Measurements from ENCODE around the gene TLE3. TPM values are rescaled to one million over a fixed set of nuclear protein-coding genes. Genes with fewer than 3 reads are reported as not detected.
"Not testable (repeated sequence)": the region's sequence is repeated elsewhere in the genome, so short reads cannot be mapped to it uniquely, and the experiment has no call there.

The TLE3 gene
- polyA plus RNA-seq, 1 of the 3 experiments (the other 2 are of a cell fraction), result 14.7 TPM

GRCh38 chr15:70113304-70113700 is 15.6 kb upstream of the TLE3 start:
- H3K4me2 ChIP-seq, result no peak overlapping the region
- no peaks in the 10 kb centered on the region for H3K9me2 ChIP-seq
- DNase-seq, result no peak
- no peak overlapping the region for H3K4me3 ChIP-seq (ENCODE audit: low read depth in 2 of 2, low read length in 1 of 2)
- no peaks in the 10 kb centered on the region for H3F3A ChIP-seq (replicated peaks; ENCODE audit: insufficient read depth)
- H3K27ac ChIP-seq (ENCODE audit: low read depth in 2 of 2, low read length in 1 of 2), result no peak overlapping the region
- 69% methylated on average over 2 of the region's 7 CpGs for WGBS (ENCODE audit: low lambda C conversion rate)
- no peaks in the 10 kb centered on the region for H3K36me3 ChIP-seq (replicated peaks in 1 of 2; ENCODE audit: control insufficient read depth in 1 of 2, insufficient read depth in 2 of 2, low read length in 1 of 2)
- H3K9ac ChIP-seq, result no peak overlapping the region
- no peaks in the 10 kb centered on the region for H3K27me3 ChIP-seq (ENCODE audit: insufficient read depth)
- POLR2A ChIA-PET, result no interaction called here
- H4K20me1 ChIP-seq (ENCODE audit: insufficient read depth), result no peaks in the 10 kb centered on the region
- H3K4me1 ChIP-seq (ENCODE audit: control insufficient read depth in 1 of 2, insufficient read depth in 2 of 2, low read depth in 1 of 2, low read length in 1 of 2), result peaks cover 5 to 26% of the 10 kb centered on the region in 2 experiments; a peak in 3 of 4 replicates
- CTCF ChIA-PET, result interaction anchor here (0.8 to 4.3 kb wide), 3 partner anchors 13 to 635 kb away, joined by 3 to 28 read pairs (median 4); no protein-coding TSS in a partner anchor
- TF ChIP-seq NRF1 (IDR thresholded peaks at IDR 0.05; ENCODE audit: low read depth, low read length) (no peak), CHD2 (IDR thresholded peaks at IDR 0.05; ENCODE audit: low read length, partially characterized antibody) (no peak), TEAD4 (IDR thresholded peaks at IDR 0.05; ENCODE audit: borderline replicate concordance, insufficient read depth) (no peak), MXI1 (IDR thresholded peaks at IDR 0.05; ENCODE audit: low read depth, low read length) (no peak), MEF2A (IDR thresholded peaks at IDR 0.05; ENCODE audit: borderline replicate concordance, low read depth) (no peak)
- TF ChIP-seq, protein P1, sequence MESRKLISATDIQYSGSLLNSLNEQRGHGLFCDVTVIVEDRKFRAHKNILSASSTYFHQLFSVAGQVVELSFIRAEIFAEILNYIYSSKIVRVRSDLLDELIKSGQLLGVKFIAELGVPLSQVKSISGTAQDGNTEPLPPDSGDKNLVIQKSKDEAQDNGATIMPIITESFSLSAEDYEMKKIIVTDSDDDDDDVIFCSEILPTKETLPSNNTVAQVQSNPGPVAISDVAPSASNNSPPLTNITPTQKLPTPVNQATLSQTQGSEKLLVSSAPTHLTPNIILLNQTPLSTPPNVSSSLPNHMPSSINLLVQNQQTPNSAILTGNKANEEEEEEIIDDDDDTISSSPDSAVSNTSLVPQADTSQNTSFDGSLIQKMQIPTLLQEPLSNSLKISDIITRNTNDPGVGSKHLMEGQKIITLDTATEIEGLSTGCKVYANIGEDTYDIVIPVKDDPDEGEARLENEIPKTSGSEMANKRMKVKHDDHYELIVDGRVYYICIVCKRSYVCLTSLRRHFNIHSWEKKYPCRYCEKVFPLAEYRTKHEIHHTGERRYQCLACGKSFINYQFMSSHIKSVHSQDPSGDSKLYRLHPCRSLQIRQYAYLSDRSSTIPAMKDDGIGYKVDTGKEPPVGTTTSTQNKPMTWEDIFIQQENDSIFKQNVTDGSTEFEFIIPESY (IDR thresholded peaks at IDR 0.05; ENCODE audit: borderline replicate concordance, low read depth), result no peak
- H3K9me3 ChIP-seq, result no peaks in the 10 kb centered on the region
- H2AFZ ChIP-seq (ENCODE audit: low read depth), result no peak overlapping the region
- H3K79me2 ChIP-seq (ENCODE audit: insufficient read depth), result no peaks in the 10 kb centered on the region

GRCh38 chr15:70112572-70113303 is 15.0 kb upstream of the TLE3 start:
- ChIA-PET CTCF (interaction anchor here (0.8 to 4.3 kb wide), 3 partner anchors 12 to 634 kb away, joined by 3 to 28 read pairs (median 4); no protein-coding TSS in a partner anchor), POLR2A (interaction anchor here (1.8 kb wide), 1 partner anchor 13 kb away, joined by 11 read pairs; no protein-coding TSS in a partner anchor)
- H3K9ac ChIP-seq; H2AFZ ChIP-seq (ENCODE audit: low read depth); H3K27me3 ChIP-seq (ENCODE audit: insufficient read depth); H3K9me2 ChIP-seq; H3K9me3 ChIP-seq; H3K27ac ChIP-seq (ENCODE audit: low read depth in 2 of 2, low read length in 1 of 2); DNase-seq; H3K4me2 ChIP-seq; H3F3A ChIP-seq (replicated peaks; ENCODE audit: insufficient read depth); H3K36me3 ChIP-seq (replicated peaks in 1 of 2; ENCODE audit: control insufficient read depth in 1 of 2, insufficient read depth in 2 of 2, low read length in 1 of 2); H3K79me2 ChIP-seq (ENCODE audit: insufficient read depth); H4K20me1 ChIP-seq (ENCODE audit: insufficient read depth); H3K4me3 ChIP-seq (ENCODE audit: low read depth in 2 of 2, low read length in 1 of 2): not testable (repeated sequence)
- whole genome bisulfite sequencing (ENCODE audit: low lambda C conversion rate), result 94% methylated on average over 7 of the region's 9 CpGs
- peaks cover 5 to 26% of the 10 kb centered on the region in 2 experiments; a peak in 3 of 4 replicates for H3K4me1 ChIP-seq (ENCODE audit: control insufficient read depth in 1 of 2, insufficient read depth in 2 of 2, low read depth in 1 of 2, low read length in 1 of 2)

DNA sequence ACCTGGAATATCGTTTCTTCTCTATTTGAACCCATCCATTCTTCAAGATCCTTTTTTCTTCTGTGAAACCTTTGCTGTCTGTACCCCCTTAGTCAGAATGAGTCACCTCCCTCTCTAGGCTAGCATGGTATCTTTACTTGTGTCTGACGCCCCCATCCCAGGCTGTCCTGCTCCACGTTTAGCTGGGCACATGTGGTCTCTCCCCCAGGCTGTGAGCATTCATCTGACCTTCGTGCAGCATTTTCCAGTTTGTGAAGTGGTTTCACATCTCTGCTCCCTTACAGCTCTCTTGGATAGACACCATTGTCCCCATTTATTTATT is 14.3 kb upstream of the TLE3 start:
- Histone ChIP-seq H3K79me2 (ENCODE audit: insufficient read depth) (no peaks in the 10 kb centered on the region), H3K27me3 (ENCODE audit: insufficient read depth) (no peaks in the 10 kb centered on the region; the same call in none of the 2 replicates), H3K4me3 (ENCODE audit: low read depth in 2 of 2, low read length in 1 of 2) (peak overlapping the region in 1 of 2 experiments; percentile 23; a peak in 1 of 4 replicates), H3K27ac (ENCODE audit: low read depth in 2 of 2, low read length in 1 of 2) (peak overlapping the region in 1 of 2 experiments; percentile 91; a peak in 2 of 4 replicates), H3K9me2 (no peaks in the 10 kb centered on the region), H2AFZ (ENCODE audit: low read depth) (no peak overlapping the region), H3K9ac (no peak overlapping the region), H3K4me2 (peak overlapping the region; percentile 64; the same call in 1 of the 2 replicates), H3F3A (replicated peaks; ENCODE audit: insufficient read depth) (no peaks in the 10 kb centered on the region), H3K9me3 (no peaks in the 10 kb centered on the region), H4K20me1 (ENCODE audit: insufficient read depth) (no peaks in the 10 kb centered on the region), H3K4me1 (ENCODE audit: control insufficient read depth in 1 of 2, insufficient read depth in 2 of 2, low read depth in 1 of 2, low read length in 1 of 2) (peaks cover 5 to 26% of the 10 kb centered on the region in 2 experiments; a peak in 3 of 4 replicates), H3K36me3 (replicated peaks in 1 of 2; ENCODE audit: control insufficient read depth in 1 of 2, insufficient read depth in 2 of 2, low read length in 1 of 2) (no peaks in the 10 kb centered on the region)
- ChIA-PET CTCF (interaction anchor here (0.7 to 4.3 kb wide), 6 partner anchors 9 to 633 kb away, joined by 3 to 28 read pairs (median 4); no protein-coding TSS in a partner anchor), POLR2A (interaction anchor here (1.4 to 2.3 kb wide), 3 partner anchors 11 to 14 kb away, joined by 5 to 12 read pairs (median 11); partner anchors contain the start of gene TLE3)
- peak; percentile 39 for DNase-seq
- 38% methylated on average over 3 of the region's 4 CpGs for WGBS (ENCODE audit: low lambda C conversion rate)
- TF ChIP-seq POLR2AphosphoS5 (IDR thresholded peaks at IDR 0.05; ENCODE audit: low read depth, low read length) (no peak), RCOR1 (IDR thresholded peaks at IDR 0.05; ENCODE audit: low read length) (no peak), JUND (IDR thresholded peaks at IDR 0.05) (no peak), NRF1 (IDR thresholded peaks at IDR 0.05; ENCODE audit: low read depth, low read length) (no peak), SMC3 (IDR thresholded peaks at IDR 0.05; ENCODE audit: low read depth, low read length) (no peak), RFX5 (IDR thresholded peaks at IDR 0.05; ENCODE audit: low read length) (no peak), RXRA (IDR thresholded peaks at IDR 0.05; ENCODE audit: borderline replicate concordance, low read depth) (no peak)
- TF ChIP-seq, protein P2, sequence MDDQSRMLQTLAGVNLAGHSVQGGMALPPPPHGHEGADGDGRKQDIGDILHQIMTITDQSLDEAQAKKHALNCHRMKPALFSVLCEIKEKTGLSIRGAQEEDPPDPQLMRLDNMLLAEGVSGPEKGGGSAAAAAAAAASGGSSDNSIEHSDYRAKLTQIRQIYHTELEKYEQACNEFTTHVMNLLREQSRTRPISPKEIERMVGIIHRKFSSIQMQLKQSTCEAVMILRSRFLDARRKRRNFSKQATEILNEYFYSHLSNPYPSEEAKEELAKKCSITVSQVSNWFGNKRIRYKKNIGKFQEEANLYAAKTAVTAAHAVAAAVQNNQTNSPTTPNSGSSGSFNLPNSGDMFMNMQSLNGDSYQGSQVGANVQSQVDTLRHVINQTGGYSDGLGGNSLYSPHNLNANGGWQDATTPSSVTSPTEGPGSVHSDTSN (IDR thresholded peaks at IDR 0.05), result no peak
- TF ChIP-seq, protein P3, sequence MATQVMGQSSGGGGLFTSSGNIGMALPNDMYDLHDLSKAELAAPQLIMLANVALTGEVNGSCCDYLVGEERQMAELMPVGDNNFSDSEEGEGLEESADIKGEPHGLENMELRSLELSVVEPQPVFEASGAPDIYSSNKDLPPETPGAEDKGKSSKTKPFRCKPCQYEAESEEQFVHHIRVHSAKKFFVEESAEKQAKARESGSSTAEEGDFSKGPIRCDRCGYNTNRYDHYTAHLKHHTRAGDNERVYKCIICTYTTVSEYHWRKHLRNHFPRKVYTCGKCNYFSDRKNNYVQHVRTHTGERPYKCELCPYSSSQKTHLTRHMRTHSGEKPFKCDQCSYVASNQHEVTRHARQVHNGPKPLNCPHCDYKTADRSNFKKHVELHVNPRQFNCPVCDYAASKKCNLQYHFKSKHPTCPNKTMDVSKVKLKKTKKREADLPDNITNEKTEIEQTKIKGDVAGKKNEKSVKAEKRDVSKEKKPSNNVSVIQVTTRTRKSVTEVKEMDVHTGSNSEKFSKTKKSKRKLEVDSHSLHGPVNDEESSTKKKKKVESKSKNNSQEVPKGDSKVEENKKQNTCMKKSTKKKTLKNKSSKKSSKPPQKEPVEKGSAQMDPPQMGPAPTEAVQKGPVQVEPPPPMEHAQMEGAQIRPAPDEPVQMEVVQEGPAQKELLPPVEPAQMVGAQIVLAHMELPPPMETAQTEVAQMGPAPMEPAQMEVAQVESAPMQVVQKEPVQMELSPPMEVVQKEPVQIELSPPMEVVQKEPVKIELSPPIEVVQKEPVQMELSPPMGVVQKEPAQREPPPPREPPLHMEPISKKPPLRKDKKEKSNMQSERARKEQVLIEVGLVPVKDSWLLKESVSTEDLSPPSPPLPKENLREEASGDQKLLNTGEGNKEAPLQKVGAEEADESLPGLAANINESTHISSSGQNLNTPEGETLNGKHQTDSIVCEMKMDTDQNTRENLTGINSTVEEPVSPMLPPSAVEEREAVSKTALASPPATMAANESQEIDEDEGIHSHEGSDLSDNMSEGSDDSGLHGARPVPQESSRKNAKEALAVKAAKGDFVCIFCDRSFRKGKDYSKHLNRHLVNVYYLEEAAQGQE (IDR thresholded peaks at IDR 0.05; ENCODE audit: low read depth, low read length), result no peak
